ENCODE results near the gene SMIM10L2A. TPM values are rescaled to one million over a fixed set of nuclear protein-coding genes. Genes with fewer than 3 reads are reported as not detected.
A peak's percentile ranks its signal among the peaks of the same experiment; 100 is the strongest.
"Not testable (repeated sequence)": the region's sequence is repeated elsewhere in the genome, so short reads cannot be mapped to it uniquely, and the experiment has no call there.

Gene SMIM10L2A
- total RNA-seq, 2 donors from 2014 or later: 2.9 to 4.0 TPM

GRCh38 chrX:135403374-135403773 lies 18.4 kb upstream of the SMIM10L2A start:
- H3K27me3 ChIP-seq: no peaks in the 10 kb centered on the region
- ATAC-seq: no peak

GRCh38 chrX:135406428-135406827 lies 15.3 kb upstream of the SMIM10L2A start:
- ATAC-seq; H3K4me3 ChIP-seq; H3K36me3 ChIP-seq (replicated peaks in 1 of 2; ENCODE audit: insufficient read depth in 1 of 2, low read depth in 2 of 2); H3K27ac ChIP-seq; H3K27me3 ChIP-seq; intact Hi-C loops (cut with DNase I); H3K9me3 ChIP-seq; DNase-seq; H3K4me1 ChIP-seq: not testable (repeated sequence)
- 54 to 68% methylated on average over 7 to 10 of the region's 12 CpGs for WGBS, 2 donors

More at GRCh38 chrX:135403374-135403773, 18.4 kb upstream of the SMIM10L2A start:
- no peak for DNase-seq
- no peak overlapping the region for H3K27ac ChIP-seq
- no peak for TF ChIP-seq POLR2A (IDR thresholded peaks at IDR 0.05)
- TF ChIP-seq CTCF (IDR thresholded peaks at IDR 0.05): no peak
- intact Hi-C loops (cut with DNase I): no loop called here
- no peaks in the 10 kb centered on the region for H3K9me3 ChIP-seq
- H3K4me1 ChIP-seq: no peaks in the 10 kb centered on the region
- H3K36me3 ChIP-seq (replicated peaks in 1 of 2; ENCODE audit: insufficient read depth in 1 of 2, low read depth in 2 of 2): no peaks in the 10 kb centered on the region
- H3K4me3 ChIP-seq: no peak overlapping the region

GRCh38 chrX:135408794-135409193 lies 12.9 kb upstream of the SMIM10L2A start:
- 83 to 92% methylated on average over 1 of the region's 1 CpG for WGBS, 2 donors
- H3K27me3 ChIP-seq: no peaks in the 10 kb centered on the region
- TF ChIP-seq POLR2A (IDR thresholded peaks at IDR 0.05) (no peak), CTCF (IDR thresholded peaks at IDR 0.05) (no peak)
- DNase-seq (no peak), ATAC-seq (no peak)
- peaks cover 7% of the 10 kb centered on the region for H3K4me1 ChIP-seq
- no peaks in the 10 kb centered on the region for H3K9me3 ChIP-seq
- intact Hi-C loops (cut with DNase I): no loop called here
- H3K36me3 ChIP-seq (replicated peaks in 1 of 2; ENCODE audit: insufficient read depth in 1 of 2, low read depth in 2 of 2): no peaks in the 10 kb centered on the region
- H3K4me3 ChIP-seq: no peak overlapping the region
- H3K27ac ChIP-seq: no peak overlapping the region

- no peak overlapping the region for H3K4me3 ChIP-seq
- no peaks in the 10 kb centered on the region for H3K36me3 ChIP-seq (replicated peaks in 1 of 2; ENCODE audit: insufficient read depth in 1 of 2, low read depth in 2 of 2)
- DNase-seq (peak in 2 of 4 donors; percentile 21 to 54), ATAC-seq (peak; percentile 90)
- H3K9me3 ChIP-seq: no peaks in the 10 kb centered on the region
- peaks cover 7% of the 10 kb centered on the region for H3K4me1 ChIP-seq
- TF ChIP-seq POLR2A (IDR thresholded peaks at IDR 0.05): peak in 1 of 3 donors; percentile 12
- no peak for TF ChIP-seq CTCF (IDR thresholded peaks at IDR 0.05)
- peak overlapping the region; percentile 15 to 76 (median 56) for H3K27ac ChIP-seq
- WGBS, 2 donors: 17 to 22% methylated on average over 2 of the region's 2 CpGs
- intact Hi-C loops (cut with DNase I): no loop called here
- H3K27me3 ChIP-seq: no peaks in the 10 kb centered on the region
Measured at GRCh38 chrX:135410861-135411627, 10.7 kb upstream of the SMIM10L2A start.

- H3K36me3 ChIP-seq (replicated peaks in 1 of 2; ENCODE audit: insufficient read depth in 1 of 2, low read depth in 2 of 2): no peaks in the 10 kb centered on the region
- intact Hi-C loops (cut with DNase I): no loop called here
- H3K4me3 ChIP-seq: no peak overlapping the region
- no peaks in the 10 kb centered on the region for H3K9me3 ChIP-seq
- 34 to 46% methylated on average over 3 of the region's 3 CpGs for WGBS, 2 donors
- peak; percentile 18 to 36 (median 22) for DNase-seq
- H3K4me1 ChIP-seq: peaks cover 7% of the 10 kb centered on the region
- TF ChIP-seq CTCF (IDR thresholded peaks at IDR 0.05) (no peak), POLR2A (IDR thresholded peaks at IDR 0.05) (peak in 1 of 3 donors; percentile 41)
- no peaks in the 10 kb centered on the region for H3K27me3 ChIP-seq
- peak overlapping the region in 3 of 4 donors; percentile 40 to 76 (median 71) for H3K27ac ChIP-seq
- ATAC-seq: peak; percentile 80
Measured at GRCh38 chrX:135411893-135412292, 9.9 kb upstream of the SMIM10L2A start.
